ENCODE data around the gene ASNSD1.

GRCh38 chr2:189638301-189639006 is 22.8 kb upstream of the ASNSD1 start:
- TF ChIP-seq CTCF (IDR thresholded peaks at IDR 0.05), result no peak
- no peak for TF ChIP-seq EP300 (IDR thresholded peaks at IDR 0.05)
- no peak for TF ChIP-seq POLR2A (IDR thresholded peaks at IDR 0.05)

Measured in ovary (tissue), 3 donors.